NB4 (cell line): Measurements from ENCODE around the gene HDGF.

Experiments used
- DNase-seq: peaks from one replicate; pipeline ENCODE4 v3.0.0; 2010; ENCODE audit warnings: low read depth
- H3K4me3 ChIP-seq: one replicate; pipeline ENCODE4 v1.5.1; 2011; ENCODE audit warnings: mild to moderate bottlenecking, low read depth, low read length, moderate library complexity
- MYC ChIP-seq: IDR thresholded peaks from 2 replicates; pipeline ENCODE4 v1.6.1; 2011; ENCODE audit warnings: low read depth, low read length
- POLR2A ChIP-seq: IDR thresholded peaks from 2 replicates; pipeline ENCODE4 v1.6.1; 2011; ENCODE audit warnings: mild to moderate bottlenecking; ENCODE audit not compliant: insufficient read length; ENCODE audit errors: extremely low read depth
- TF ChIP-seq, protein P1 (sequence below): IDR thresholded peaks from one replicate; pipeline ENCODE4 v1.5.1; 2012; ENCODE audit warnings: low read depth, low read length
- TF ChIP-seq, protein P2 (sequence below): IDR thresholded peaks from 2 replicates; pipeline ENCODE4 v1.6.1; 2011; ENCODE audit warnings: low read depth, low read length

The HDGF gene

DNA sequence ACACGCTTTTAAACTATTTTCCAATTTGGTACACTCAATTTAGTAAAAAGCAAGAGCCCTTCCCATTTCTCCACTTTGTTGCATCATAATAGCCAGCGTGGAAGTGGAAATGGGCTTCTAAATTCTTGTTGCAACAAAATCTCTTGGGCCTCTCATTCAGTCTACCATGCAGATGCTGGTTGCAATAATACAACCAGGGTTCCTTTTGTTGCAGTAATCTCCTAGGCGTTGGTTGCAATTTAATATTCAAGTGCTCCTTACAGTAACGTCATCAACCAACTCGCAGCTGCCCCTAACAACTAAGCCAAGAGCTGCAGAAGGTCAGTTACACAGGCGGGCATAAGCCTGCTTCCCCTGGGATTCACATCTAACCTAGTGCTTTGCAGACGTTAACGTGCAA is 2.7 kb upstream of the HDGF start:
- DNase-seq = no peak
- H3K4me3 ChIP-seq = no peak overlapping the region
- TF ChIP-seq, protein P1, sequence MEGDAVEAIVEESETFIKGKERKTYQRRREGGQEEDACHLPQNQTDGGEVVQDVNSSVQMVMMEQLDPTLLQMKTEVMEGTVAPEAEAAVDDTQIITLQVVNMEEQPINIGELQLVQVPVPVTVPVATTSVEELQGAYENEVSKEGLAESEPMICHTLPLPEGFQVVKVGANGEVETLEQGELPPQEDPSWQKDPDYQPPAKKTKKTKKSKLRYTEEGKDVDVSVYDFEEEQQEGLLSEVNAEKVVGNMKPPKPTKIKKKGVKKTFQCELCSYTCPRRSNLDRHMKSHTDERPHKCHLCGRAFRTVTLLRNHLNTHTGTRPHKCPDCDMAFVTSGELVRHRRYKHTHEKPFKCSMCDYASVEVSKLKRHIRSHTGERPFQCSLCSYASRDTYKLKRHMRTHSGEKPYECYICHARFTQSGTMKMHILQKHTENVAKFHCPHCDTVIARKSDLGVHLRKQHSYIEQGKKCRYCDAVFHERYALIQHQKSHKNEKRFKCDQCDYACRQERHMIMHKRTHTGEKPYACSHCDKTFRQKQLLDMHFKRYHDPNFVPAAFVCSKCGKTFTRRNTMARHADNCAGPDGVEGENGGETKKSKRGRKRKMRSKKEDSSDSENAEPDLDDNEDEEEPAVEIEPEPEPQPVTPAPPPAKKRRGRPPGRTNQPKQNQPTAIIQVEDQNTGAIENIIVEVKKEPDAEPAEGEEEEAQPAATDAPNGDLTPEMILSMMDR = no peak
- TF ChIP-seq MYC (no peak), POLR2A (no peak)
- TF ChIP-seq, protein P2, sequence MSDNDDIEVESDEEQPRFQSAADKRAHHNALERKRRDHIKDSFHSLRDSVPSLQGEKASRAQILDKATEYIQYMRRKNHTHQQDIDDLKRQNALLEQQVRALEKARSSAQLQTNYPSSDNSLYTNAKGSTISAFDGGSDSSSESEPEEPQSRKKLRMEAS = no peak

DNA sequence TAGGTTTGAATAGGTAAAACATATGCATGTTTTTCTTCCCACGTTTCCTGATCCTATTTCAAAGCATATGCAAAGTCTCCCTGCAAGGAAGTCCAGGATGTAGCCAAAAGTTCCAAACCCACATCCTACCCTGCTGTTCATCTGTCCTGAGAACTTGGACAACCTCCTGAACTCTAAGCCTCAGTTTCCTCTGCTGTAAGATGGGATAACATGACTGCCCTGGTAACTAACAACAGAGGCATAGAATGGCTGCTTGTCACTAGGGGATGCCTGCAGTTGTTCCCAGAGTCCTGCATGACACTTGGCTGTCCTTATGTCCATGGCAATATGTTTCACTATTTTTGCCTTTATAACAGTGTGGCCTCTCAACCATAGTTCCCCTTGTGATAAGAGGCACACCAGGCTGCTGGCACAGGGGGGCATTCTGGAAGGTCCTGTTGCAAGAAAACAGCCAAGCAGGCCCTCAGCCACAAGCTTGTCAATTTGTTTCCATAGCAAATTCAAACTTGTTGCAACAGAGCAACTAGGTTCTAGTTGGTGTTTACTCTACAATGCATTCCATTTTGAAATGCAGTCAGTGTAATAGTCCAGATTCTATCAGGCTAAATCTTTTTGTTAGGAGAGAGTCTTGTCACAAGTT is 1.5 kb upstream of the HDGF start:
- peak overlapping the region; percentile 82 for H3K4me3 ChIP-seq
- peak; percentile 44 for DNase-seq
- TF ChIP-seq, protein P1 = no peak
- TF ChIP-seq, protein P2 = peak; percentile 21; the same call in 1 of the 2 replicates

DNA sequence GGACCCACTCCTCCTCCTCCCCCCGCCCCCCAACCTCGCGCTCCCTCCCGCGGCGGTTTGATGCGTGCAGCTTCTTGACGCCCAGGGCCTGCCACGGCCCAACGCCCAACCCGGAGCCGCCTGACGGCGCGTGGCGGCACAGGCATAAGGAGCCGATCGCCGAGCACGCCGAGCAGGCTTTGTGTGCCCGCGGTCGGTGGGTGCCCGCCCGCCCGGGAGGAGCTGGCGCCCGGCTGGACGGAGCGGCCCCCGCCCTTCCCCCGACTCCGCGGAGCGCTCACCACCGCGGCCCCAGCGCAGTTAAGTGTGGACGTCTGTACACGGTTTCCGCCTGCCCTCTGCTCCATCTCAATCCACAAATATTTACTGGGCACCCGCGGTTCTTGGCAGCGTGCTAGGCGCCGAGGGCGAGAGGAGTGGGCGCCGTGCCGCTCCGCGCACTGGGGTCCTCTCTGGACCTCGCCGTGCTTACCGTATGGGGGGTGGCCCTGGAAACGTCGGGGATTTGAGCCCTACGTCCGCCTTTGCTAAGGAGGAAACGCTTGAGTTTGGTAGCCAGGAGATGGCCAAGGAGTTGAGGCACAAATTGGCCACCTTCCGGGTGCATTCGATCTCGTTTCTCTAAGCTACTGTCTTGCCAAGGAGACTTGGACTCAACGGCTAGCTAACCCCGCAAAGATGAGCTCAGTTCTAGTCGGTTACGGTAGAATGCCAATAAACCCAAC is 444 bp upstream of the HDGF start:
- H3K4me3 ChIP-seq = peak overlapping the region; percentile 99
- peak; percentile 99 for DNase-seq
- TF ChIP-seq POLR2A (peak; percentile 69), MYC (peak; percentile 78; the same call in 1 of the 2 replicates)
- TF ChIP-seq, protein P1 = no peak
- TF ChIP-seq, protein P2 = peak; percentile 84

DNA sequence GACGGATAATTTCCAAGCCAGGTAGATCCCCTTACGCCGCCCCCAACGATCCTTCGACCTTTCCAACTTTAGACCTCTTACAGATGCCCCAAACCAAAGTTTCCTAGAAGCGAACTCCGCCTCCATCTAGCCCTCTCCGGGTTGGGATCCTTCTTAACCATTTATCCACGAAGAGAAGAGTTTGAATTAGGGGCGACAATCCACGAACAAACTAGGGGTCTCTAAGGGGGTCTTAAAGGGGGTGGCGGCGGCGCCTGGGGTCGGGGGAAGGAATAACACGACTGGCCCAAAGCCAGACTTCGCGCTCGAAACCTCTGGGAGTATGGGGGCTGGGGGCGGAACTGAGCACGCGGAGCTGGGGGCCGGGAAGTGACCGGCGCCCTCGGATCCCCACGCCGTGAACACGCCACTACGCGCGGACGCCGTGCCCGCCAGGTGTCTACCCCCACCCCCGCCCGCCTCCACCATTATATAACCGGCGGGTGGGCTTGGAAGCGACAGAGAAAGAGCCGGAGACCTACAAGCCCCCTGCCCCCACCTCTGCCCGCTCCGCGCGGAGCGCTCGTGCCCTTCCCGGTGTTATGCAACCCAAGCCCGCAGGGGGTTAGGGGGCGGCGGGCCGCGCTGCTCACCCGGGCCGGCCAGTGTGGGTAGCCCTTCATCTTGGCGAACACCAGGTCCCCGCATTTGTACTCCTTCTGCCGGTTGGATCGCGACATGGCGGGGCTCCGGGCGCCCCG is 594 bp downstream of the HDGF start:
- H3K4me3 ChIP-seq = peak overlapping the region; percentile 99
- DNase-seq = peak; percentile 74
- TF ChIP-seq POLR2A (no peak), MYC (peak; percentile 78)
- TF ChIP-seq, protein P2 = peak; percentile 57

DNA sequence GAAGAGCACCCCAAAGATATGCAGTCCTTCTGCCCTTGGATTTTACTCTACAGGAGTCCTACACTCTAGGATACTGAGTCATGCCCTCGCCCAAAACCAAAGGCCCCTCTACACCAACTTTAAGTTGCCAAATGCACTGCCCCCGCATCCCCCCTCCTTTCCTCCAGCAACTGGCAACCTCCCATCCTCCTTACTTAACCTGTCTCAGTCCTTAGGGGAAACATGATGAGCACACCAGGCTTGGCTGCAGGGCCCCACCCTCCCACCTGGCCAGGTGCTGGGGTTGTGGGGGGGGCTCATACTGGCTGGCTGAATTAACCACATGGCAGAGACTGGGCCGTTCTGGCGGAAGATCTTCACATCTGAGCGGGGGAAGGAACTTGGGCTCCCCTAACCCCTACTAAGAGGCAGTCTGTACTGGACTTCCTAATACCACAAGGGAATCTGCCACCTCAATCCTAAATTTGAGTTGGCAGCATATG is 1.2 kb downstream of the HDGF start:
- peak; percentile 88 for DNase-seq
- peak overlapping the region; percentile 99 for H3K4me3 ChIP-seq
- TF ChIP-seq, protein P2 = peak; percentile 46; the same call in 1 of the 2 replicates
- TF ChIP-seq, protein P1 = no peak
- TF ChIP-seq MYC = peak; percentile 54
